Measurements from ENCODE around the gene SLC35B1. TPM values are rescaled to one million over a fixed set of nuclear protein-coding genes. Genes with fewer than 3 reads are reported as not detected.

Gene SLC35B1
- total RNA-seq, 4 donors from 2014 or later, result 17.9 to 35.6 (median 19.5) TPM

GRCh38 chr17:49670002-49670401, 37.8 kb downstream of the SLC35B1 start:
- no peak for ATAC-seq
- H3K9me3 ChIP-seq, result no peaks in the 10 kb centered on the region
- H3K36me3 ChIP-seq, result no peaks in the 10 kb centered on the region
- no peak overlapping the region for H3K4me3 ChIP-seq
- H3K4me1 ChIP-seq, result peaks cover 6 to 71% (median 20%) of the 10 kb centered on the region in 3 donors
- no peaks in the 10 kb centered on the region for H3K27me3 ChIP-seq
- peak overlapping the region in 3 of 4 donors; percentile 41 to 97 (median 48) for H3K27ac ChIP-seq
- TF ChIP-seq POLR2A (IDR thresholded peaks at IDR 0.05) (no peak), POLR2AphosphoS5 (IDR thresholded peaks at IDR 0.05) (no peak), EP300 (IDR thresholded peaks at IDR 0.05) (no peak), CTCF (IDR thresholded peaks at IDR 0.05) (no peak)
- WGBS, 2 donors (ENCODE audit: low coverage in 1 of 2), result 54 to 57% methylated on average over 1 of the region's 1 CpG

GRCh38 chr17:49667854-49668253, 39.9 kb downstream of the SLC35B1 start:
- no peaks in the 10 kb centered on the region for H3K9me3 ChIP-seq
- peaks cover 6 to 68% (median 10%) of the 10 kb centered on the region in 3 donors for H3K4me1 ChIP-seq
- TF ChIP-seq POLR2AphosphoS5 (IDR thresholded peaks at IDR 0.05) (no peak), CTCF (IDR thresholded peaks at IDR 0.05) (no peak), POLR2A (IDR thresholded peaks at IDR 0.05) (no peak), EP300 (IDR thresholded peaks at IDR 0.05) (no peak)
- H3K27ac ChIP-seq, result no peak overlapping the region
- peaks cover 0 to 5% of the 10 kb centered on the region in 2 donors for H3K36me3 ChIP-seq
- no peak for ATAC-seq
- H3K27me3 ChIP-seq, result no peaks in the 10 kb centered on the region
- 79 to 88% methylated on average over 2 of the region's 2 CpGs for WGBS, 2 donors (ENCODE audit: low coverage in 1 of 2)
- no peak overlapping the region for H3K4me3 ChIP-seq

- TF ChIP-seq CTCF (IDR thresholded peaks at IDR 0.05), result no peak
- no peak for TF ChIP-seq POLR2A (IDR thresholded peaks at IDR 0.05)
- TF ChIP-seq EP300 (IDR thresholded peaks at IDR 0.05), result no peak
- no peak for TF ChIP-seq POLR2AphosphoS5 (IDR thresholded peaks at IDR 0.05)
- no peaks in the 10 kb centered on the region for H3K27me3 ChIP-seq
- 77 to 84% methylated on average over 3 of the region's 3 CpGs for WGBS, 2 donors (ENCODE audit: low coverage in 1 of 2)
- H3K4me1 ChIP-seq, result peaks cover 0 to 64% (median under 1%) of the 10 kb centered on the region in 3 donors
- no peaks in the 10 kb centered on the region for H3K9me3 ChIP-seq
- ATAC-seq, result no peak
- H3K4me3 ChIP-seq, result no peak overlapping the region
- peak overlapping the region in 1 of 4 donors; percentile 14 for H3K27ac ChIP-seq
- H3K36me3 ChIP-seq, result peaks cover 0 to 5% of the 10 kb centered on the region in 2 donors
Observed at GRCh38 chr17:49664706-49665211, 43.0 kb downstream of the SLC35B1 start.

GRCh38 chr17:49659661-49660382, 47.9 kb downstream of the SLC35B1 start:
- 74 to 94% methylated on average over 2 to 3 of the region's 3 CpGs for WGBS, 2 donors (ENCODE audit: low coverage in 1 of 2)

More at GRCh38 chr17:49659661-49660382, 47.9 kb downstream of the SLC35B1 start:
- no peaks in the 10 kb centered on the region for H3K9me3 ChIP-seq
- peaks cover 0 to 12% of the 10 kb centered on the region in 2 donors for H3K36me3 ChIP-seq
- TF ChIP-seq POLR2AphosphoS5 (IDR thresholded peaks at IDR 0.05), result no peak
- no peak for TF ChIP-seq CTCF (IDR thresholded peaks at IDR 0.05)
- no peak for TF ChIP-seq EP300 (IDR thresholded peaks at IDR 0.05)
- no peak for TF ChIP-seq POLR2A (IDR thresholded peaks at IDR 0.05)
- H3K4me3 ChIP-seq, result no peak overlapping the region
- no peak for ATAC-seq
- peaks cover 0 to 85% (median 0%) of the 10 kb centered on the region in 3 donors for H3K4me1 ChIP-seq
- H3K27ac ChIP-seq, result peak overlapping the region in 1 of 4 donors; percentile 5
- no peaks in the 10 kb centered on the region for H3K27me3 ChIP-seq
